ENCODE data around the gene LILRA5.
"Not testable (repeated sequence)": the region's sequence is repeated elsewhere in the genome, so short reads cannot be mapped to it uniquely, and the experiment has no call there.

- not testable (repeated sequence) for TF ChIP-seq BACH1 (IDR thresholded peaks at IDR 0.05; ENCODE audit: low read length); EZH2 (IDR thresholded peaks at IDR 0.05; ENCODE audit: low read depth, low read length, severe bottlenecking); ATF3 (IDR thresholded peaks at IDR 0.05; ENCODE audit: insufficient read depth, low read depth, low read length); SIRT6 (IDR thresholded peaks at IDR 0.05; ENCODE audit: low read length); CBX5 (IDR thresholded peaks at IDR 0.05; ENCODE audit: low read depth, low read length); CTCF (IDR thresholded peaks at IDR 0.05; ENCODE audit: control extremely low read depth in 1 of 3, insufficient read depth in 1 of 3, low read depth in 1 of 3, low read length in 3 of 3); RAD21 (IDR thresholded peaks at IDR 0.05 in 1 of 2, conservative IDR thresholded peaks at IDR 0.05 in 1 of 2; ENCODE audit: low read depth in 2 of 2, low read length in 2 of 2); MAX (IDR thresholded peaks at IDR 0.05); POLR2A (IDR thresholded peaks at IDR 0.05; ENCODE audit: control extremely low read depth in 1 of 2, low read depth in 2 of 2, low read length in 2 of 2); POLR2AphosphoS5 (IDR thresholded peaks at IDR 0.05; ENCODE audit: low read depth, low read length); SP4 (IDR thresholded peaks at IDR 0.05; ENCODE audit: low read length); JUND (IDR thresholded peaks at IDR 0.05; ENCODE audit: low read length); KDM4A (IDR thresholded peaks at IDR 0.05; ENCODE audit: low read depth, low read length, severe bottlenecking)
Observed at GRCh38 chr19:54361680-54362422, 48.9 kb upstream of the LILRA5 start.

Measured in H1 (cell line).